GM12878 (cell line): Measurements from ENCODE around the gene HRH3. TPM values are rescaled to one million over a fixed set of nuclear protein-coding genes. Genes with fewer than 3 reads are reported as not detected.

Source experiments
- ATAC-seq: fragments of 200-7000 bp; cut with Tn5 transposase; 3 replicates; pipeline ENCODE4 v1.9.1; 2020; ENCODE audit warnings: mild to moderate bottlenecking, moderate library complexity
- BruUV-seq: library from RNA; stranded (reverse); fragments of 400-500 nt; replicated peaks from 2 replicates; lab custom pipeline; 2021; lab: Mats Ljungman, UMichigan
- CTCF ChIA-PET: fragments of 300-600 bp; sonication (Branson Sonifier 250); formaldehyde crosslinking; extraction: SDS; loops from one replicate; lab custom pipeline; 2021; ENCODE audit warnings: inconsistent platforms; lab: Yijun Ruan, JAX
- POLR2A ChIA-PET: fragments of 350-600 bp; formaldehyde crosslinking; extraction: SDS; loops from one replicate; lab custom pipeline; 2021; ENCODE audit warnings: inconsistent platforms; lab: Charles Lee
- RAD21 ChIA-PET: fragments of 300-600 bp; sonication (Branson Sonifier 250); formaldehyde crosslinking; loops from one replicate; lab custom pipeline; 2023; ENCODE audit warnings: antibody characterized with exemption; ENCODE audit not compliant: unreplicated experiment; lab: Charles Lee
- SMC1A ChIA-PET: fragments of 300-600 bp; sonication (Branson Sonifier 250); formaldehyde crosslinking; loops from one replicate; lab custom pipeline; 2023; ENCODE audit not compliant: unreplicated experiment, uncharacterized antibody; lab: Charles Lee
- DNase-seq: peaks from one replicate; pipeline ENCODE4 v3.0.0-alpha.2; 2011; ENCODE audit warnings: low read depth, low spot score
- FAIRE-seq: peaks from 3 replicates; lab custom pipeline; 2011; peaks lifted over from hg19 to GRCh38; lab: Jason Lieb, UNC
- H2AFZ ChIP-seq: 2 replicates; pipeline ENCODE4 v1.6.0; 2011; ENCODE audit warnings: low read depth, low read length, control low read depth; ENCODE audit not compliant: control insufficient read depth
- H3K27ac ChIP-seq: 2 replicates; pipeline ENCODE4 v1.5.1; 2011; ENCODE audit warnings: control low read depth; ENCODE audit not compliant: control insufficient read depth, insufficient read depth
- H3K27me3 ChIP-seq, 2 experiments: replicated peaks in 1 of 2; 2 replicates each; pipeline versions ENCODE4 v1.6.0 to v1.6.1; 2011; ENCODE audit warnings: low read length in 1 of 2; ENCODE audit not compliant: control insufficient read depth in 2 of 2, insufficient read depth in 2 of 2
- H3K36me3 ChIP-seq, 2 experiments: 2 replicates each; pipeline ENCODE4 v1.5.1; 2011; ENCODE audit warnings: low read length in 1 of 2; ENCODE audit not compliant: control insufficient read depth in 2 of 2, insufficient read depth in 2 of 2
- H3K4me1 ChIP-seq: 2 replicates; pipeline ENCODE4 v1.6.1; 2011; ENCODE audit warnings: mild to moderate bottlenecking, low read length, moderate library complexity, mixed read lengths; ENCODE audit not compliant: control insufficient read depth, insufficient read depth
- H3K4me2 ChIP-seq: 2 replicates; pipeline ENCODE4 v1.6.0; 2011; ENCODE audit warnings: control low read depth; ENCODE audit not compliant: control insufficient read depth, insufficient read depth
- H3K4me3 ChIP-seq: fragments of 200-600 bp; sonication (generic); 2 replicates; pipeline ENCODE4 v1.5.1; 2016
- H3K79me2 ChIP-seq: 2 replicates; pipeline ENCODE4 v1.6.0; 2011; ENCODE audit warnings: low read length; ENCODE audit not compliant: control insufficient read depth, insufficient read depth
- H3K9ac ChIP-seq: 2 replicates; pipeline ENCODE4 v1.8.0; 2011; ENCODE audit warnings: low read length, control low read depth, mixed read lengths; ENCODE audit not compliant: control insufficient read depth, insufficient read depth
- H3K9me3 ChIP-seq: replicated peaks from 3 replicates; pipeline ENCODE4 v1.5.1; 2011; ENCODE audit warnings: mild to moderate bottlenecking, low read length; ENCODE audit not compliant: control insufficient read depth, insufficient read depth
- H4K20me1 ChIP-seq: 2 replicates; pipeline ENCODE4 v1.6.0; 2011; ENCODE audit not compliant: control insufficient read depth, insufficient read depth
- CTCF ChIP-seq, 3 experiments: IDR thresholded peaks in 2 of 3; conservative IDR thresholded peaks in 1 of 3; 2 replicates each; pipeline ENCODE4 v1.5.1; 2011; ENCODE audit warnings: low read depth in 3 of 3, low read length in 3 of 3, mild to moderate bottlenecking in 3 of 3, control low read depth in 2 of 3, moderate library complexity in 2 of 3, inconsistent platforms in 1 of 3, mixed read lengths in 1 of 3; ENCODE audit not compliant: control insufficient read depth in 2 of 3, insufficient read depth in 1 of 3; ENCODE audit errors: extremely low read depth in 1 of 3
- ETV6 ChIP-seq, 2 experiments: fragments of 450-650 bp in 1 of 2; IDR thresholded peaks in 1 of 2; conservative IDR thresholded peaks in 1 of 2; 2 replicates each; pipeline ENCODE4 v1.6.1; 2014; ENCODE audit warnings: antibody characterized with exemption in 1 of 2, borderline replicate concordance in 1 of 2, low read depth in 1 of 2, mild to moderate bottlenecking in 1 of 2, moderate library complexity in 1 of 2
- FOS ChIP-seq: IDR thresholded peaks from 3 replicates; pipeline ENCODE4 v1.6.1; 2011; ENCODE audit warnings: borderline replicate concordance; ENCODE audit not compliant: insufficient read length; ENCODE audit errors: extremely low read depth
- FOXK2 ChIP-seq: fragments of 450-650 bp; IDR thresholded peaks from 2 replicates; pipeline ENCODE4 v1.6.1; 2017; ENCODE audit warnings: mild to moderate bottlenecking, moderate library complexity
- FOXM1 ChIP-seq: IDR thresholded peaks from 2 replicates; pipeline ENCODE4 v1.6.1; 2012; ENCODE audit warnings: low read depth, mild to moderate bottlenecking, inconsistent platforms, low read length, moderate library complexity
- HCFC1 ChIP-seq: fragments of 150-350 bp; IDR thresholded peaks from 2 replicates; pipeline ENCODE4 v1.6.1; 2014; ENCODE audit warnings: low read length
- RAD51 ChIP-seq: fragments of 450-650 bp; IDR thresholded peaks from 2 replicates; pipeline ENCODE4 v1.6.1; 2016; ENCODE audit warnings: moderate library complexity, mild to moderate bottlenecking, inconsistent platforms
- TARDBP ChIP-seq: IDR thresholded peaks from 2 replicates; pipeline ENCODE4 v1.6.1; 2016; ENCODE audit warnings: borderline replicate concordance
- TCF7 ChIP-seq: IDR thresholded peaks from 2 replicates; pipeline ENCODE4 v1.6.1; 2014; ENCODE audit warnings: antibody characterized with exemption, borderline replicate concordance
- ZNF384 ChIP-seq: IDR thresholded peaks from 2 replicates; pipeline ENCODE4 v1.6.1; 2012; ENCODE audit warnings: low read depth, mild to moderate bottlenecking, low read length, improper control_type of control experiment, borderline replicate concordance
- WGBS: methylation state at CpG from one replicate; pipeline ENCODE4 v1.1.6; 2016; ENCODE audit warnings: low lambda C conversion rate; ENCODE audit not compliant: insufficient replicate concordance, insufficient coverage; ENCODE audit errors: missing lambda C conversion rate; 5-methylcytosine and 5-hydroxymethylcytosine counted together
- in situ Hi-C: fragments of 300-500 bp; cut with MboI; formaldehyde crosslinking; loops from 9 replicates; pipeline ENCODE4 v1.14.3; 2018; ENCODE audit warnings: mixed read lengths
- intact Hi-C: fragments of 100-400 bp; cut with micrococcal nuclease; formaldehyde crosslinking; loops from one replicate; pipeline ENCODE4 v1.14.2; 2022; ENCODE audit not compliant: unreplicated experiment
- polyA plus RNA-seq, 11 experiments: library from polyadenylated mRNA; depleted of rRNA in 4 of 11; unstranded in 6 of 11; stranded (reverse) in 5 of 11; fragments of >200 nt; fragmentation: Nextera tagmentation in 4 of 11; fragmentation: Illumina TruSeq in 1 of 11; extraction: Ambion mirVana in 4 of 11; extraction: Trizol in 1 of 11; gene quantifications; 1 replicate in 1 of 11; 2 replicates in 10 of 11; pipeline versions ENCODE4 v1.2.1 to v1.2.3, GENCODE V29; 2011 to 2016; ENCODE audit warnings: inconsistent platforms in 2 of 11, missing spikeins in 2 of 11, low read depth in 1 of 11
- total RNA-seq, 4 experiments: library from RNA; depleted of rRNA in 3 of 4; stranded (reverse); fragments of >200 nt in 3 of 4; fragmentation: Illumina TruSeq in 1 of 4; extraction: Trizol in 1 of 4; gene quantifications; 2 replicates each; pipeline versions ENCODE4 v1.2.1 to v1.2.3, GENCODE V29; 2013 to 2021
- TF ChIP-seq, protein P1 (sequence below): IDR thresholded peaks from 2 replicates; pipeline ENCODE4 v1.6.1; 2011; ENCODE audit warnings: mild to moderate bottlenecking, low read depth, low read length, moderate library complexity; ENCODE audit not compliant: insufficient replicate concordance
- TF ChIP-seq, protein P2 (sequence below): IDR thresholded peaks from 2 replicates; pipeline ENCODE4 v1.6.1; 2011; ENCODE audit warnings: borderline replicate concordance, low read depth, mild to moderate bottlenecking, moderate library complexity, mixed read lengths, low read length; ENCODE audit not compliant: insufficient read depth; ENCODE audit errors: extremely low read length
- TF ChIP-seq, protein P3 (sequence below): fragments of 450-650 bp; IDR thresholded peaks from 2 replicates; pipeline ENCODE4 v1.6.1; 2017; ENCODE audit warnings: mild to moderate bottlenecking, low read depth, inconsistent platforms; ENCODE audit not compliant: poor library complexity, severe bottlenecking

Gene HRH3
- total and polyA plus RNA-seq, 10 of the 15 experiments (the other 5 are each of a cell fraction or from before 2014, with no cell fraction given) = not detected

GRCh38 chr20:62170536-62170935 lies 49.5 kb downstream of the HRH3 start:
- H3K9me3 ChIP-seq = no peaks in the 10 kb centered on the region
- ATAC-seq = no peak
- peaks cover 0 to 11% of the 10 kb centered on the region in 2 experiments; a peak in 3 of 4 replicates for H3K36me3 ChIP-seq
- no TSS peak for BruUV-seq
- ChIA-PET SMC1A (no interaction called here), CTCF (no interaction called here), RAD21 (no interaction called here), POLR2A (no interaction called here)
- no peak for TF ChIP-seq RAD51
- TF ChIP-seq, protein P1, sequence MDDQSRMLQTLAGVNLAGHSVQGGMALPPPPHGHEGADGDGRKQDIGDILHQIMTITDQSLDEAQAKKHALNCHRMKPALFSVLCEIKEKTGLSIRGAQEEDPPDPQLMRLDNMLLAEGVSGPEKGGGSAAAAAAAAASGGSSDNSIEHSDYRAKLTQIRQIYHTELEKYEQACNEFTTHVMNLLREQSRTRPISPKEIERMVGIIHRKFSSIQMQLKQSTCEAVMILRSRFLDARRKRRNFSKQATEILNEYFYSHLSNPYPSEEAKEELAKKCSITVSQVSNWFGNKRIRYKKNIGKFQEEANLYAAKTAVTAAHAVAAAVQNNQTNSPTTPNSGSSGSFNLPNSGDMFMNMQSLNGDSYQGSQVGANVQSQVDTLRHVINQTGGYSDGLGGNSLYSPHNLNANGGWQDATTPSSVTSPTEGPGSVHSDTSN = no peak
- no peak for TF ChIP-seq HCFC1
- TF ChIP-seq, protein P2, sequence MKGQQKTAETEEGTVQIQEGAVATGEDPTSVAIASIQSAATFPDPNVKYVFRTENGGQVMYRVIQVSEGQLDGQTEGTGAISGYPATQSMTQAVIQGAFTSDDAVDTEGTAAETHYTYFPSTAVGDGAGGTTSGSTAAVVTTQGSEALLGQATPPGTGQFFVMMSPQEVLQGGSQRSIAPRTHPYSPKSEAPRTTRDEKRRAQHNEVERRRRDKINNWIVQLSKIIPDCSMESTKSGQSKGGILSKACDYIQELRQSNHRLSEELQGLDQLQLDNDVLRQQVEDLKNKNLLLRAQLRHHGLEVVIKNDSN = no peak
- TF ChIP-seq FOS = no peak
- TF ChIP-seq FOXK2 = no peak
- no peak for TF ChIP-seq ZNF384
- TF ChIP-seq, protein P3, sequence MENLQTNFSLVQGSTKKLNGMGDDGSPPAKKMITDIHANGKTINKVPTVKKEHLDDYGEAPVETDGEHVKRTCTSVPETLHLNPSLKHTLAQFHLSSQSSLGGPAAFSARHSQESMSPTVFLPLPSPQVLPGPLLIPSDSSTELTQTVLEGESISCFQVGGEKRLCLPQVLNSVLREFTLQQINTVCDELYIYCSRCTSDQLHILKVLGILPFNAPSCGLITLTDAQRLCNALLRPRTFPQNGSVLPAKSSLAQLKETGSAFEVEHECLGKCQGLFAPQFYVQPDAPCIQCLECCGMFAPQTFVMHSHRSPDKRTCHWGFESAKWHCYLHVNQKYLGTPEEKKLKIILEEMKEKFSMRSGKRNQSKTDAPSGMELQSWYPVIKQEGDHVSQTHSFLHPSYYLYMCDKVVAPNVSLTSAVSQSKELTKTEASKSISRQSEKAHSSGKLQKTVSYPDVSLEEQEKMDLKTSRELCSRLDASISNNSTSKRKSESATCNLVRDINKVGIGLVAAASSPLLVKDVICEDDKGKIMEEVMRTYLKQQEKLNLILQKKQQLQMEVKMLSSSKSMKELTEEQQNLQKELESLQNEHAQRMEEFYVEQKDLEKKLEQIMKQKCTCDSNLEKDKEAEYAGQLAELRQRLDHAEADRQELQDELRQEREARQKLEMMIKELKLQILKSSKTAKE = no peak
- TF ChIP-seq TARDBP = no peak
- no peak for TF ChIP-seq FOXM1
- no peak for TF ChIP-seq CTCF (IDR thresholded peaks at IDR 0.05 in 2 of 3, conservative IDR thresholded peaks at IDR 0.05 in 1 of 3; ENCODE audit: control insufficient read depth in 2 of 3, extremely low read depth in 1 of 3, insufficient read depth in 1 of 3, low read depth in 3 of 3, low read length in 3 of 3)
- no peak for TF ChIP-seq ETV6 (conservative IDR thresholded peaks at IDR 0.05 in 1 of 2, IDR thresholded peaks at IDR 0.05 in 1 of 2; ENCODE audit: borderline replicate concordance in 1 of 2, low read depth in 1 of 2)
- TF ChIP-seq TCF7 = no peak
- 90% methylated on average over 9 of the region's 9 CpGs for WGBS
- no peaks in the 10 kb centered on the region for H3K79me2 ChIP-seq
- H4K20me1 ChIP-seq = no peaks in the 10 kb centered on the region
- H3K27ac ChIP-seq = no peak overlapping the region
- in situ Hi-C loops = no loop called here
- intact Hi-C loops = no loop called here
- H3K4me3 ChIP-seq = no peak overlapping the region
- H2AFZ ChIP-seq = no peak overlapping the region
- DNase-seq = no peak
- H3K4me1 ChIP-seq = no peaks in the 10 kb centered on the region
- no peaks in the 10 kb centered on the region for H3K27me3 ChIP-seq
- H3K4me2 ChIP-seq = no peak overlapping the region
- H3K9ac ChIP-seq = no peak overlapping the region
- FAIRE-seq = no peak
